Activated CD8-positive, alpha-beta memory T cell treated with anti-CD3 and anti-CD28 coated beads, Interleukin-2, amount 10 ng/mL, durations not matched to agents 7 days and 5 days (primary cell): ENCODE data around the gene CEACAM8. TPM values are rescaled to one million over a fixed set of nuclear protein-coding genes. Genes with fewer than 3 reads are reported as not detected.
"Not testable (repeated sequence)": the region's sequence is repeated elsewhere in the genome, so short reads cannot be mapped to it uniquely, and the experiment has no call there.

ENCODE experiments used
- ATAC-seq: fragments of 150-1000 bp; cut with Tn5 transposase; one replicate; pipeline ENCODE4 v1.10.0; 2021; ENCODE audit warnings: moderate library complexity
- CTCF ChIA-PET: fragments of 350-600 bp; sonication (Branson Sonifier 250); formaldehyde crosslinking; loops from one replicate; lab custom pipeline; 2021; ENCODE audit warnings: antibody characterized with exemption; lab: Charles Lee
- DNase-seq: peaks from one replicate; pipeline ENCODE4 v3.0.0-alpha.2; 2020
- H3K27ac Mint-ChIP-seq: one replicate; pipeline ENCODE4 v1.8.0; 2021; ENCODE audit warnings: mild to moderate bottlenecking, mixed read lengths
- H3K27me3 Mint-ChIP-seq: one replicate; pipeline ENCODE4 v1.8.0; 2021; ENCODE audit warnings: mixed read lengths
- H3K36me3 Mint-ChIP-seq: one replicate; pipeline ENCODE4 v1.8.0; 2021; ENCODE audit warnings: mild to moderate bottlenecking, mixed read lengths
- H3K4me1 Mint-ChIP-seq: one replicate; pipeline ENCODE4 v1.8.0; 2021; ENCODE audit warnings: mixed read lengths
- H3K4me3 Mint-ChIP-seq: one replicate; pipeline ENCODE4 v1.8.0; 2021; ENCODE audit warnings: mild to moderate bottlenecking, moderate library complexity, mixed read lengths
- H3K9me3 Mint-ChIP-seq: one replicate; pipeline ENCODE4 v1.8.0; 2022; ENCODE audit warnings: low read depth, mixed read lengths
- total RNA-seq, 2 experiments: library from RNA; stranded (reverse); gene quantifications; one replicate each; pipeline ENCODE4 v1.2.3, GENCODE V29; 2021

Gene CEACAM8
- total RNA-seq, 2 experiments from 2014 or later, result not detected

DNA sequence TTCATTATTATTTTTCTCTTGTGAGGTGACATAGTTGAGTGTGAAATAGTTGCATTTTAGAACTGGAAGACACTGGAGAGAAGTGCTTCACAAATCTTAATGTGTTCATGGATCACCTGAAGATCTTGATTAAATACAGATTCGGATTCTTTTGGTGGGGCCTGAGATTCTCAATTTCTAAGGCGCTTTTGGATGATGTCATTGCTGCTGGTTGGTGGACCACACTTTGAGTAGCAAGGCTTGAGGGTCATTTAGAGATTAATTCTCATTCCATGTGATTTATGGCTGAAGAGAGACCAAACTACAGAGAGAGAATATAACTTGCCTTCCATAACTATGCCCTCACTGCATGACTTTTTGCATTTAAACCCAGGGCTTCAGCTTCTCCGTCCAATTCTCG is 27.2 kb downstream of the CEACAM8 start:
- H3K27ac Mint-ChIP-seq, result no peak overlapping the region
- no peak overlapping the region for H3K4me3 Mint-ChIP-seq

DNA sequence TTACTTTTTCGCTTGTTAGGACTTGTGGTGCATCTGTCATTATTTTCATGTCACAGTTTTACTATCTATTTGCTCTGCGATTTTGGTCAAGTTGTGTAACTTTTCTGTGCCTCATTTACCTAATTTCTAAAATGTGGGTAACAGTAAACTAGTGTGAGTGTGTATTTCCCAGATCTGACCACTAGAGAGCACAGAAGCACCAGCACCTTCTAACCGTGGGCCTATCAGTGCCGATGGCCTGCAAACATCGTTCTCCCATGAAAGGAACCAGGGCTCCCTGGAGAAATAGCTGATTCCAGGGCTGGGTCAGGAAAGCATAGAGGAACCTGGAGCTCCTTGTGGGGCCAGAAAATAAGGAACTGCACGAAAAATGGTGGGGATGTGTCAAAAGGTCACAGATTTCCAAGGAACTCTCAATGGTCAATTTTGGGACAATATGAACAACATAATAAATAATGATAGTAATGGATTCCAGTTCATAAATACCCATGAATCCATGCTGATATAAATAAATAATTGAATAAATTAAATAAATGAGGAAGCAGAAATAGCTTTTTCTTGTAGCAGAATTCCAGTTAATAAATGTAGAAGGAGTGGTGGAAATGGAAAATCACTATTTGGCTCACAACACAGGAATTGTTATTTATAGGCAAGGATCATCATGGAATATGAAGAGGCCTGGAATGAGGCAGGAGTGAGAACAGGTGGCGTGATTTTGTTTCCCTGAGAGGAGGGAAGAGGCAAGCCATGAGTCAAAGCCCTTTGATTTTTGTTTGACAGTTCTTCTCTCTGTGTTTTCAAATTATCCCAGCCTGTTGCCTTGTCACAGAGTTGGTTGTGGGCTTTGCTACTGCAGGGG is 31.1 kb downstream of the CEACAM8 start:
- Mint-ChIP-seq H3K36me3 (no peaks in the 10 kb centered on the region), H3K27me3 (peaks cover 28% of the 10 kb centered on the region), H3K4me3 (no peak overlapping the region), H3K27ac (no peak overlapping the region), H3K4me1 (peaks cover 7% of the 10 kb centered on the region), H3K9me3 (no peaks in the 10 kb centered on the region)
- ATAC-seq (peak; percentile 87), DNase-seq (peak; percentile 45)
- CTCF ChIA-PET, result interaction anchor here (0.8 to 5.1 kb wide), 7 partner anchors 14 to 122 kb away, joined by 3 to 30 read pairs (median 6); partner anchors contain the start of gene CEACAM1

More for the DNA sequence above, 27.2 kb downstream of the CEACAM8 start:
- no peak for DNase-seq
- CTCF ChIA-PET, result interaction anchor here (0.9 to 5.1 kb wide), 6 partner anchors 14 to 126 kb away, joined by 3 to 30 read pairs (median 3); no protein-coding TSS in a partner anchor
- Mint-ChIP-seq H3K4me1 (peaks cover 7% of the 10 kb centered on the region), H3K36me3 (no peaks in the 10 kb centered on the region), H3K27me3 (peaks cover 27% of the 10 kb centered on the region), H3K9me3 (no peaks in the 10 kb centered on the region)
- no peak for ATAC-seq

DNA sequence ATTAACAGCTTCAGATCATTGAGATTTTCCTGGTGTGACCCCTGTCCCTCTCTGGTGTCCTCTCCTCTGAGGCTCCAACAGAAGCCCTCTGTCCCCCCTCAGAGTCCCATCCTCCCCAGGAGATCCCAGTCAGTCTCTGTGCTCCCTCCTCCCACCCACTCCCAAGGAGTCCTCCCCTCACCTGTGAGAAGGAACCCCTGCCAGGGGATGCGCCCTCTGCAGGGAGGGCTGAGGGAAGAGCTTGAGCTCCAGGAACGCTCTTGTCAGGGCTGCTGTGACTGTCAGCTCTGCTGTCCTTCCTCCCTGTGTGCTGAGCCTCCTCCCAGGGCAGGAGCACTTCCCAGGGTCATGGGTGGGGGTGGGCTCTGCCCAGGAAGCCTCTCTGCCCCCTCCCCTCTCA is 33.2 kb downstream of the CEACAM8 start:
- Mint-ChIP-seq H3K27ac (no peak overlapping the region), H3K36me3 (no peaks in the 10 kb centered on the region), H3K27me3 (peaks cover 33% of the 10 kb centered on the region), H3K4me1 (peaks cover 1% of the 10 kb centered on the region), H3K9me3 (no peaks in the 10 kb centered on the region), H3K4me3 (no peak overlapping the region)
- CTCF ChIA-PET, result interaction anchor here (1.0 to 2.4 kb wide), 2 partner anchors 36 to 123 kb away, joined by 4 to 12 read pairs; no protein-coding TSS in a partner anchor
- DNase-seq, result no peak
- ATAC-seq, result no peak

DNA sequence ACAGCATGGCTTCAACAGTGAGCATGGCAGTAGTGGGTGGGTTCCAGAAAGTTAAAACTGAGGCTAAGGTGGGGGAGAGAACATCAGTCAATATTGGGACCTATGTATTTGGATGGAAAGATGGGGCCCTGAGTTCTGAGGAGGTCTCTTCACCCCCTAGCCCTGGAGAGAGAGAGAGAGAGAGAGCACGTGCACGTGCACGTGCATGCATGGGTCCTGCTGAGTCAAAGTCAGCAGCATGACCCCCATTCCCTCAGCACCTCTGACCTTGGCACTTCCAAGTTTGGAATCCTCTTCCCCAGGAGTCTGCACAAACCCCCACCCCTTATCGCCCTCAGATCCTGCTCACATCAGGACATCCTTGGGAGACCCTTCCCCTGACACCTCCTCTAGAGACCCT is 34.0 kb downstream of the CEACAM8 start:
- peaks cover 1% of the 10 kb centered on the region for H3K4me1 Mint-ChIP-seq
- H3K27ac Mint-ChIP-seq, result no peak overlapping the region
- ATAC-seq, result no peak
- H3K4me3 Mint-ChIP-seq, result no peak overlapping the region
- no peak for DNase-seq
- H3K36me3 Mint-ChIP-seq, result no peaks in the 10 kb centered on the region
- peaks cover 35% of the 10 kb centered on the region for H3K27me3 Mint-ChIP-seq
- no peaks in the 10 kb centered on the region for H3K9me3 Mint-ChIP-seq
- CTCF ChIA-PET, result interaction anchor here (2.4 kb wide), 1 partner anchor 37 kb away, joined by 12 read pairs; no protein-coding TSS in a partner anchor

DNA sequence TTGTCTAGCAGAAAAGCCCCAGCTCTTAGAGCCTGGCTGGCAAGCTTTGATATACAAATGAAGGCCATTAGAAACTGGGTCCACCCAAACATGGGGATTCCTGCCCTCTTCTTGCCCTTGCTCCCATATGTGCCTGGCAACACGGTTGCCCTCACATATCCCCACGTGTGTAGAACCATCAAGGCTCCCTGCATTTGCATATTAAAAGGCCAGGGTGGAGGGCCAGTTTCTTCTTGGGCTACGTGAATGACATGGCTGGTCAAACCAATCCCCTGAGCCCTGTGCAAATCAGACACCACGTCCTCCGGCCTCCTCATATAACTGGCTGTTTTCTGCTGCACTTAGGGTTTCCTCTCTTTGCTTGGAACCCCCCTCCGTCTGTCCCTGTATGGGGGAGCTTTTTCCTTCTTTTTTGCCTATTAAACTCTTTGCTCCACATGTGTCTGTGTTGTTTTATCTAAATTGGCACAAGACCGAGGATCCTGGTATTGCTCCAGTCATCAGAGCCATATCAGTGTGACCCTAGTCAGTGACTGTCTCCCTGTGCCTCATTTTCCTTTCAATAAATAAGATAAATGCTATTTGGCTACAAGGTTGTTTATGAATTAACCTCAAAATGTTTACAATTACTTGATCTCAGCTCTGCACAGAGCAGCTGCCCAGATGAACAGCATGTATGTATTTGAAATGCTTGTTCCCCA is 36.1 kb downstream of the CEACAM8 start:
- Mint-ChIP-seq H3K27me3 (peaks cover 49% of the 10 kb centered on the region), H3K4me1 (peaks cover 5% of the 10 kb centered on the region), H3K4me3 (no peak overlapping the region), H3K27ac (no peak overlapping the region), H3K9me3 (no peaks in the 10 kb centered on the region), H3K36me3 (no peaks in the 10 kb centered on the region)
- CTCF ChIA-PET, result no interaction called here
- no peak for ATAC-seq
- DNase-seq, result no peak

DNA sequence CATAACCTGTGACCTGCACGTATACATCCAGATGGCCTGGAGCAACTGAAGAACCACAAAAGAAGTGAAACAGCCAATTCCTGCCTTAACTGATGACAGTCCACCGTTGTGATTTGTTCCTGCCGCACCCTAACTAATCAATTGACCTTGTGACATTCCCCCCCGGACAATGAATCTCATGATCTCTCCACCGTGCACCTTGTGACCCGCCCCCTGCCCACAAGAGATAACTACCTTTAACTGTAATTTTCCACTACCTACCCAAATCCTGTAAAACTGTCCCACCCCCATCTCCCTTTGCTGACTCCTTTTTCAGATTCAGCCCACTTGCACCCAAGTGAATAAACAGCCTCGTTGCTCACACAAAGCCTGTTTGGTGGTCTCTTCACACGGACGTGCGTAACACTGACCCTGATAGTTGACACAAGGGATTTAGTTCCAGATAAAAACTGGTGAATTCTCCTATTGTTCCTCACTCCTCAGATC is 37.3 kb downstream of the CEACAM8 start:
- CTCF ChIA-PET, H3K9me3 Mint-ChIP-seq, H3K27ac Mint-ChIP-seq, H3K4me3 Mint-ChIP-seq, H3K36me3 Mint-ChIP-seq, DNase-seq, ATAC-seq: not testable (repeated sequence)
- Mint-ChIP-seq H3K27me3 (peaks cover 43% of the 10 kb centered on the region), H3K4me1 (peaks cover 10% of the 10 kb centered on the region)

DNA sequence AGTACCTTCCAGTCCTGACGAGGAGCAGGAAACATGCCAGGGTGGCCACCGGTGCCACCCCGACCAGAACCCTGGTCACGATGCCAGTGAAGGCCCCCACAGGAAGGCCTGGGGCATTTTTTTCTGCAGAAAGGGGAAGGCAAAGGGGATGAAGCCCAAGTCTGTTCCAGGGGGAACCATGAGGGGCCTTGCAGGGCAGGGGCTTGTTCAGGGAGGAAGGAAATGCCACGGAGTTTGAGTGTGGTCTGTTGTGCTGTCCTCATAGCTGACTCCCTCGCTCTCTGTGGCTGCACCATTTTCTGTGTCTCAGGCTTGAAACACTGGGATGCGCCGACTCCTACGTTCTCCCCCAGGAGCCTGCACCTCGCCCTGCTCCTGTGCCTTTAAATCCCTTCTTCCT is 38.9 kb downstream of the CEACAM8 start:
- Mint-ChIP-seq H3K4me3 (no peak overlapping the region), H3K27me3 (peaks cover 37% of the 10 kb centered on the region), H3K36me3 (no peaks in the 10 kb centered on the region), H3K9me3 (no peaks in the 10 kb centered on the region), H3K4me1 (peaks cover 10% of the 10 kb centered on the region), H3K27ac (no peak overlapping the region)
- CTCF ChIA-PET, result interaction anchor here (1.6 kb wide), 1 partner anchor 51 kb away, joined by 5 read pairs; no protein-coding TSS in a partner anchor
- ATAC-seq (no peak), DNase-seq (no peak)

DNA sequence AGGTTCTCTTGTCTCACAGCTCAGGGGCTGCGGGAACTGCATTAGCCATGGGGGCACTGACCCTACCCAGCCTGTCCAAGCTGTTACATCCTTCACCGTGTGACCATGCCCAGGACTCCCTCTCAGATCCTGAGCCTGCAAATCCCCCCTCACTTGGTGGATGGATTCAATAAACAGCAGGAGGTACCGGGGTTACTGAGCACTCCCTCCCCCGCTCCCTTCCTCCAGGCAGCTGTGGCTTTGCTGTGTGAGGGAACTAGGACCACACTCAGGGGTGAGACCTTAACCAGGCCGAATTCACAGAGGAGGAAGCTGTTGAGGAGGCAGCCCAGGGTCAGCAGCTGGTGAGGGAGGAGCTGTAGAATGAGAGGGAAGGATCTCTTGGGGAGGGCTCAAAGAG is 39.4 kb downstream of the CEACAM8 start:
- peaks cover 10% of the 10 kb centered on the region for H3K4me1 Mint-ChIP-seq
- H3K9me3 Mint-ChIP-seq, result no peaks in the 10 kb centered on the region
- H3K36me3 Mint-ChIP-seq, result no peaks in the 10 kb centered on the region

DNA sequence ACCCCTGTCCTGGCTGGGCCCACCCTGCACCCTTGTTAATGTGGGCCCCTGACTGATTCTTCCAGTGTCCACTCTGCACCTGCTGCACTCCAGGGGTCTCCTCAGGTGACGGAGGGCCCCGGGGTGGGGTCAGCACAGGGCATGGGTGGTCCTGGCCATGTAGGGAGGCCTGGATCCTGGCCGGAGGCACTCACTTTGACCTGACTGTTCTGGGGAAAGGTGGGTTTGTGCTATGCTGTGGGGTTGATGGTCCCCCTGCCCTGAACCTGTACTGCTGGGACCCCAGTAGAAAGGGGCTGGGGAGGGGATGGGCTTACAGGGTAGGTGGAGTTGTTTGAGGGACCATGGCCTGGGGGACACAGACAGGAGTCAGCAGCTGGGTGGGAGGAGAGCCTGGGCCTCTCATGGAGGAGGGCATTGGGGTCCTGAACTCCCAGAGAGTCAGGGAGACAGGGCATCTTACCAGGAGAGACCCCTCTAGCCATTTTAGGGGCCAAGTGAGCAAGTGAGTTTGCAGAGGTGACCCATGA is 40.6 kb downstream of the CEACAM8 start:
- no peak for ATAC-seq
- H3K27ac Mint-ChIP-seq, result no peak overlapping the region
- no peaks in the 10 kb centered on the region for H3K36me3 Mint-ChIP-seq
- no peak for DNase-seq
- CTCF ChIA-PET, result interaction anchor here (1.3 kb wide), 1 partner anchor 13 kb away, joined by 5 read pairs; no protein-coding TSS in a partner anchor
- H3K4me3 Mint-ChIP-seq, result no peak overlapping the region
- peaks cover 40% of the 10 kb centered on the region for H3K27me3 Mint-ChIP-seq
- H3K9me3 Mint-ChIP-seq, result no peaks in the 10 kb centered on the region
- H3K4me1 Mint-ChIP-seq, result peaks cover 10% of the 10 kb centered on the region

More for the DNA sequence above, 39.4 kb downstream of the CEACAM8 start:
- no peak for ATAC-seq
- Mint-ChIP-seq H3K27ac (no peak overlapping the region), H3K4me3 (no peak overlapping the region), H3K27me3 (peaks cover 37% of the 10 kb centered on the region)
- DNase-seq, result no peak
- CTCF ChIA-PET, result interaction anchor here (1.6 kb wide), 1 partner anchor 52 kb away, joined by 5 read pairs; no protein-coding TSS in a partner anchor

DNA sequence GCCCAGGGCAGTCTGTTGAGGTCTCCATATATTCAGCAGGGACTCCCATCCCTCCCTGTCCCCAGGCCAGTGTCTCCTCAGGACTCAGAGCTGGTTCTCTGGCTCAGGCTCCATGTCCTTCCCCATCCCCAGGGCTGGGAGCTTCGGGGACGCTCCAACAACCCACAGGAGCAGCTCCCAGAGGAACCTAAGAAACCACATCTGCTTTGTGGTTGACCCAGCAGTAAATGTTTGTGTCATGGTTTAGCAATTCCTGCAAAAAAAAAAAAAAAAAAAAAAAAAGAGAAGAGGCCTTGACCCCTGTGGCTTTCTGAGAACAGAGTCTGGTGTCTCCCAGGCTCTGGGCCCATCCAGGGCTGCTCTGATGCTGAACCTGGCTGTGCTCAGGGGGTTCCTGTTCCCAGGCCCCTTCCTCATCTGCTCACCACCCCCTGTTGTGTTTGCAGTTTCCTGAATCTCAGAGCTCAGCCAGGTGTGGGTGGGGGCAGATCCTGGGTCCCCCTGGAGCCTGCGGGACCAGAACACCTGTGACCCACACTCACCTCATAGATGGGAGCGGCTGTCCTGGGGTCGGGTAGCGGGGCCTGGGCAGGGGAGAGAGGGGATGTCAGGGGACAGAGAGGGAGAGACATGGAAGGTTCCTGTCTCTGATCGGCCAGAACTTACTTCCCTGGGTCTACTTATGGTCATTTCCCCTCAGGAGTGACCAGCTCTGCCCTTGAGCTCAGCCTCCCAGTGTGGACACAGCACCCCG is 41.3 kb downstream of the CEACAM8 start:
- Mint-ChIP-seq H3K4me1 (peaks cover 10% of the 10 kb centered on the region), H3K9me3 (peaks cover 2% of the 10 kb centered on the region), H3K27ac (no peak overlapping the region), H3K4me3 (no peak overlapping the region), H3K27me3 (peaks cover 35% of the 10 kb centered on the region), H3K36me3 (no peaks in the 10 kb centered on the region)
- CTCF ChIA-PET, result interaction anchor here (0.9 to 1.3 kb wide), 2 partner anchors 13 to 103 kb away, joined by 3 to 5 read pairs; no protein-coding TSS in a partner anchor
- ATAC-seq (no peak), DNase-seq (peak; percentile 33)

DNA sequence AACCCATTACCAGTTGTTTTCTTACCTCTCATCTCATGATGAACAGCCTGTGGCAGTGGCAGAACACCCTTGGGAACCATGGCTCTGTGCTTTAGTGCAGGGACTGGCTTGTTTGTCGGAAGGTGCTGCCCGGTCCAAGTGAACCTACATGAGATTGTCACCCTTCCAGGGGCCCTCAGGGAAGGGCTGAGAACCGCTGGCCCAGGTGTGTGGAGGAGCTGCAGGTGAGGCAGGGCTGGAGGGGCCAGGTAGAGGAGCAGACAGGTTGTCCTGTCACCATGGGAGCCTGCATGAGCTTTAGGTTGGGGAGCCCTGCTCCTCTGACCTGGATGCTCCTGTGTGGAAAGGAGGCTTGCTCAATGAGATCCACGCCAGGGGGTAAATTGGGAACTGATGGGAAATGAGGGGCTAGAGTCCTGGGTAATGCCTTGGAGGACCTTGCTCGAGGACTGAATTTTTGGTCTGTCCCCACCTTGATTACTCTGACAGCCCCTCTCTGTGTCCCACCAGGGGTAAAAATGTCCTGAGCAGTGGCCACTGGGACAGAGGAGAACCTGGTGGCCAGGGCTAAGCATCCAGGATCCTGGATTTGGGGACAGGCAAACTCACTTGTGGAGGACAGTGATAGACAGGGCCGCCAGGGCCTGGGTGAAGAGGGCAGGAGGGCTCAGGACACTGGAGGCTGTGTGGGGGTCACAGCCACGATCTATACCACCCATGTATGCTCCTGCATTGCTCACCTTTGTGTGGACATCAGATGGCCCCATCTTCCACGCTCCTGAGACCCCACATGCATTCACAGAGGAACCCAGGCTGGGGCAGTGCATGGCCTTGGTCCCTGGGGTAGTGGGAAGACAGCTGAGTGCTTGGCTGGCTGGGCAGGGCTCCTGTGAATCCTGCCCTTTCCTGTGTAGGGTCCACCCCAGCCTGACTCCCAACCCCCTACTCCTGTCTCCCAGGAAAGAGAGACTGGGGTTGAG is 42.3 kb downstream of the CEACAM8 start:
- ATAC-seq (no peak), DNase-seq (peak; percentile 31)
- Mint-ChIP-seq H3K4me1 (peaks cover 10% of the 10 kb centered on the region), H3K27ac (no peak overlapping the region), H3K4me3 (no peak overlapping the region), H3K9me3 (peaks cover 2% of the 10 kb centered on the region), H3K36me3 (no peaks in the 10 kb centered on the region), H3K27me3 (peaks cover 35% of the 10 kb centered on the region)
- CTCF ChIA-PET, result interaction anchor here (0.9 to 1.3 kb wide), 2 partner anchors 14 to 102 kb away, joined by 3 to 5 read pairs; no protein-coding TSS in a partner anchor
